Progenitor cell of endocrine pancreas (in vitro differentiated cells): ENCODE data around the gene OSBPL6. TPM values are rescaled to one million over a fixed set of nuclear protein-coding genes. Genes with fewer than 3 reads are reported as not detected.

Experiments
- DNase-seq: peaks from one replicate; pipeline ENCODE4 v3.0.0; 2021; ENCODE audit warnings: low spot score; ENCODE audit not compliant: unreplicated experiment
- H3K27ac Mint-ChIP-seq: 2 replicates; pipeline ENCODE4 v1.8.0; 2021; ENCODE audit warnings: mild to moderate bottlenecking, moderate library complexity, mixed read lengths
- H3K27me3 Mint-ChIP-seq: 2 replicates; pipeline ENCODE4 v1.8.0; 2021; ENCODE audit warnings: mixed read lengths
- H3K36me3 Mint-ChIP-seq: 2 replicates; pipeline ENCODE4 v1.8.0; 2022; ENCODE audit warnings: mixed read lengths; ENCODE audit not compliant: insufficient read depth
- H3K4me1 Mint-ChIP-seq: 2 replicates; pipeline ENCODE4 v1.8.0; 2021; ENCODE audit warnings: low read depth, mixed read lengths
- H3K4me3 Mint-ChIP-seq: 2 replicates; pipeline ENCODE4 v1.8.0; 2021; ENCODE audit warnings: low read depth, mild to moderate bottlenecking, moderate library complexity, mixed read lengths
- H3K9me3 Mint-ChIP-seq: 2 replicates; pipeline ENCODE4 v1.8.0; 2021; ENCODE audit warnings: low read depth, mixed read lengths
- total RNA-seq: library from RNA; stranded (reverse); gene quantifications from 2 replicates; pipeline ENCODE4 v1.2.1, GENCODE V29; 2021
- TF ChIP-seq, protein P1 (sequence below): fragments of 200-600 bp; sonication (generic); IDR thresholded peaks from one replicate; pipeline ENCODE4 v1.5.0; 2021; ENCODE audit warnings: antibody characterized with exemption, mild to moderate bottlenecking; ENCODE audit not compliant: unreplicated experiment

Gene OSBPL6
- total RNA-seq, 1 donor from 2014 or later, result 2.4 TPM

DNA sequence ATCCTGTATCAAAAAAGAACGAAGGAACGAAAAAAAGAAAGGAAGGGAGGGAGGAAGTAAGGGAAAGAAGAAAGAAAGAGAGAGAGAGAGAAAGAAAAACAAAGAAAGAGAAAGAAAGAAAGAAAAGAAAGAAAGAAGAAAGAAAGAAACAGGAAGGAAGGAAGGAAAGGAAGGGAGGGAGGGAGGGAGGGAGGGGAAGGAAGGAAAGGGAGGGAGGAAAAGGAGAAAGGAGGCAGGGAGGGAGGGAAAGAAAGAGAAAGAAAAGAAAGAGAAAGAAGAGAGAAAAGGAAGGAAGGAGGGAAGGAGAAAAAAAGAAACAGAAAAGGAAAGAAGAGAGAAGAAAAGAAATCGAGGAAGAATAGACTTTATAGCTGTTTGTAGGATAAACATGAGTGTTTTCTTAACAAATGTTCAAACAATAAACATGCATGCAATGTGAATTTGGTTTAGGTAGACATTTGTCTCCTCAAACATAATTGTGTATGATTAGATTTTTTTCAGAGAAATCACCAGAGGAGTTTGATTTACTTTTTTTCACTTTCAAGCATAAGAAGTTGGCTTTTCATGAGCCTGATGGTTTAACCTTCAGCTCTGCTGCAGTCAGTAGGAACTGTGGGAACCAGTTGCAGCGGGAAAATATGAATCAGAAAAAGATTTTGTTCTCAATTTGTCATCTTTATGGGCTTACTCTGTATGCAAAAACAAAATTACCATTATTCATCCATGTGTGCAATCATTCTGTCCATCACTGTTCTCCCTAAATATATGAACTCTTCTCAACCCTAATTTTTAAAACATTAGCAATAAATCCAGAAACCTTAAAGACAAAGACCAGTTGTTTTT is 185.1 kb downstream of the OSBPL6 start:
- H3K4me1 Mint-ChIP-seq, result peaks cover 1% of the 10 kb centered on the region
- TF ChIP-seq, protein P1, sequence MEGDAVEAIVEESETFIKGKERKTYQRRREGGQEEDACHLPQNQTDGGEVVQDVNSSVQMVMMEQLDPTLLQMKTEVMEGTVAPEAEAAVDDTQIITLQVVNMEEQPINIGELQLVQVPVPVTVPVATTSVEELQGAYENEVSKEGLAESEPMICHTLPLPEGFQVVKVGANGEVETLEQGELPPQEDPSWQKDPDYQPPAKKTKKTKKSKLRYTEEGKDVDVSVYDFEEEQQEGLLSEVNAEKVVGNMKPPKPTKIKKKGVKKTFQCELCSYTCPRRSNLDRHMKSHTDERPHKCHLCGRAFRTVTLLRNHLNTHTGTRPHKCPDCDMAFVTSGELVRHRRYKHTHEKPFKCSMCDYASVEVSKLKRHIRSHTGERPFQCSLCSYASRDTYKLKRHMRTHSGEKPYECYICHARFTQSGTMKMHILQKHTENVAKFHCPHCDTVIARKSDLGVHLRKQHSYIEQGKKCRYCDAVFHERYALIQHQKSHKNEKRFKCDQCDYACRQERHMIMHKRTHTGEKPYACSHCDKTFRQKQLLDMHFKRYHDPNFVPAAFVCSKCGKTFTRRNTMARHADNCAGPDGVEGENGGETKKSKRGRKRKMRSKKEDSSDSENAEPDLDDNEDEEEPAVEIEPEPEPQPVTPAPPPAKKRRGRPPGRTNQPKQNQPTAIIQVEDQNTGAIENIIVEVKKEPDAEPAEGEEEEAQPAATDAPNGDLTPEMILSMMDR, result no peak
- no peaks in the 10 kb centered on the region for H3K27me3 Mint-ChIP-seq
- H3K4me3 Mint-ChIP-seq, result no peak overlapping the region
- H3K36me3 Mint-ChIP-seq, result no peaks in the 10 kb centered on the region
- H3K9me3 Mint-ChIP-seq, result no peaks in the 10 kb centered on the region
- H3K27ac Mint-ChIP-seq, result no peak overlapping the region
- DNase-seq, result no peak

DNA sequence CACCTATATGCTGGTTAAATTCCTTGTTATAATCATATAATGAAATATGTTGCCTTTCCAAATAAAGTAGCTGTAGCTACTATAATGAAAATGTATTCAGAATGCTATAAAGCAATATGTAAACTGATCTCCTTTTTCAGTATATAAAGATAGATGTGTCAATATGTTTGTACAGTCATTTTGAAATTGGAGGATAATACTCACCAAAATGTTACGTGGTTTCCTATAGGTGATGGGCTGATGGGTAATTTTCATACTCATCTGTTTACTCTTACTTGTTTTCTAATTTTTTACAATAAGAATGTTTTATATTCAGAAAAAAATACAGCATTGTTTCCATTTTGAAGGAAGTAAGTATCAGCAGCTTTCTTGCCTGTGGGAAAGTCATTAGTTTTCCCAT is 186.5 kb downstream of the OSBPL6 start:
- TF ChIP-seq, protein P1, result no peak
- no peak overlapping the region for H3K27ac Mint-ChIP-seq
- DNase-seq, result no peak
- H3K4me1 Mint-ChIP-seq, result peaks cover 1% of the 10 kb centered on the region
- H3K4me3 Mint-ChIP-seq, result no peak overlapping the region
- no peaks in the 10 kb centered on the region for H3K9me3 Mint-ChIP-seq
- no peaks in the 10 kb centered on the region for H3K36me3 Mint-ChIP-seq
- H3K27me3 Mint-ChIP-seq, result no peaks in the 10 kb centered on the region

GRCh38 chr2:178383718-178384117 is 189.4 kb downstream of the OSBPL6 start:
- H3K27ac Mint-ChIP-seq, result no peak overlapping the region
- H3K27me3 Mint-ChIP-seq, result no peaks in the 10 kb centered on the region
- H3K9me3 Mint-ChIP-seq, result no peaks in the 10 kb centered on the region
- TF ChIP-seq, protein P1, result no peak
- H3K4me1 Mint-ChIP-seq, result peaks cover 1% of the 10 kb centered on the region
- H3K4me3 Mint-ChIP-seq, result no peak overlapping the region
- DNase-seq, result no peak
- no peaks in the 10 kb centered on the region for H3K36me3 Mint-ChIP-seq

DNA sequence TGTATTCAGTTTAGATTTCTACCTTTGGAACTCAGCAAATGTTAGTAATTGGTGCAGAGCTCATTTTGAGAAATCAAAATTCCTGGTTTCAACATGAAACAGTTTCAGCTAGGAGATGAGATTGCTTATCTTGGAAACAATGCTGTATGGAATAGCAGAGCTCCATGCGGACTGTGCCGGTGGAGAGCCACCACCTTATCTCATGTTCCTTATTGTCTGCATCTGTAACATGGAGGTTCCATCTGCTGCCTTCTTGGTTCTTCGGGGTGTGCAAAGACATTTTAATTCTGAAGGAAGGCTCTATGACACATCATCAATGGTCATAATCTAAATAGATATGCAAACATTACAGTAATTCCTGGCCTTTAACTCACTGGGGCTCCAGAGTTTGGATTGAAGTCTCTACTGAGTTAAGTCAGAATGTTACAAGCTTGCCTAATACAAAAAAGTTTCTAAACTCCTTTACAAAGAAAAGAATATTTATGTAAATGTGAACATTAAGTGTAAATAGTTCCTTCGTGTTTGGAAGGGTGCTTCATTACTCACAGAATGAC is 191.4 kb downstream of the OSBPL6 start:
- DNase-seq, result no peak
- no peaks in the 10 kb centered on the region for H3K4me1 Mint-ChIP-seq
- H3K9me3 Mint-ChIP-seq, result no peaks in the 10 kb centered on the region
- no peak overlapping the region for H3K27ac Mint-ChIP-seq
- no peaks in the 10 kb centered on the region for H3K36me3 Mint-ChIP-seq
- no peaks in the 10 kb centered on the region for H3K27me3 Mint-ChIP-seq
- TF ChIP-seq, protein P1, result no peak
- no peak overlapping the region for H3K4me3 Mint-ChIP-seq

DNA sequence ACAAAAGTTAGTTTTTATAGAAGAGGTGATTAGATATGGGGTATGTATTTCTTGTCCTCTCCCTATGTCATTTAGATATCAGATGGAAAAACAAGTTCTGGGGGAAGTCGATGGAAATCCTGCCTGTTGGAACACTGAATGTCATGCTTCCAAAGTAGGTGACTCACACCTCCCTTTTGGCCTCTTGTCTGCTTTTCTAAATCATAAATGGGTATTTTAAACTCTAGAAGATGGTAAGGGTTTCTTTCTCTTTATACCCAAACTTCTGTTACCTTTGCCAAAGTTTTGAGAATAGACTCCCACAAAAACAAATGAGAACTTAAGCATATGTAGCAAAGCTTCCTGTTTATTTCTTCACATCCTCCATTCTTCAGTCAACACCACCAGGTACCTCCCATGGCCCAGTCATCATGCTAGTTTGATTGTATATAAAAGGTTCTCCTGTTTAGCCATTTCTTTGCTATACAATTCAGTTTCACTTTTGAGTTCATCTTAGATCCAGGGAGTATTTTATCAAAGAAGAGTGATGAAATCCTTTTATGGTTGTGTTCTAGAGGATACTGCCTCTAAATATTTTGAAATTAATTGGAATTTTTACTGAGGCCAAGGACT is 192.8 kb downstream of the OSBPL6 start:
- H3K4me1 Mint-ChIP-seq, result no peaks in the 10 kb centered on the region
- DNase-seq, result no peak
- no peak overlapping the region for H3K4me3 Mint-ChIP-seq
- H3K36me3 Mint-ChIP-seq, result no peaks in the 10 kb centered on the region
- no peak overlapping the region for H3K27ac Mint-ChIP-seq
- H3K9me3 Mint-ChIP-seq, result no peaks in the 10 kb centered on the region
- TF ChIP-seq, protein P1, result no peak
- no peaks in the 10 kb centered on the region for H3K27me3 Mint-ChIP-seq
